IMR-90 (cell line): Measurements from ENCODE around the gene RSRC1. TPM values are rescaled to one million over a fixed set of nuclear protein-coding genes. Genes with fewer than 3 reads are reported as not detected.

Experiments used
- ATAC-seq: fragments of 200-7000 bp; cut with Tn5 transposase; 2 replicates; pipeline ENCODE4 v1.9.1; 2020; ENCODE audit warnings: low read depth, mild to moderate bottlenecking, moderate library complexity
- BruUV-seq: library from RNA; stranded (reverse); fragments of 400-500 nt; replicated peaks from 2 replicates; lab custom pipeline; 2021; lab: Mats Ljungman, UMichigan
- CTCF ChIA-PET: fragments of 300-600 bp; formaldehyde crosslinking; extraction: SDS; loops from one replicate; lab custom pipeline; 2021; ENCODE audit warnings: antibody characterized with exemption; lab: Yijun Ruan, JAX
- POLR2A ChIA-PET: fragments of 300-600 bp; sonication (Branson Sonifier 250); formaldehyde crosslinking; loops from one replicate; lab custom pipeline; 2022; ENCODE audit warnings: antibody characterized with exemption; ENCODE audit not compliant: unreplicated experiment; lab: Charles Lee
- DNase-seq: peaks from one replicate; pipeline ENCODE4 v3.0.0; 2013
- H2AFZ ChIP-seq: replicated peaks from 2 replicates; pipeline ENCODE3; 2013; ENCODE audit warnings: low read length, mild to moderate bottlenecking; ENCODE audit not compliant: poor library complexity
- H2AK5ac ChIP-seq: 2 replicates; pipeline ENCODE4 v1.6.1; 2013; ENCODE audit warnings: low read depth, low read length, inconsistent platforms
- H2AK9ac ChIP-seq: replicated peaks from 2 replicates; pipeline ENCODE3; 2013; ENCODE audit warnings: mild to moderate bottlenecking, low read depth, low read length, moderate library complexity; ENCODE audit not compliant: poor library complexity
- H2BK120ac ChIP-seq: 2 replicates; pipeline ENCODE4 v1.6.1; 2013; ENCODE audit warnings: low read depth, low read length, inconsistent platforms
- H2BK15ac ChIP-seq: 3 replicates; pipeline ENCODE4 v1.6.1; 2013; ENCODE audit warnings: low read depth, low read length, inconsistent platforms
- H2BK20ac ChIP-seq: 2 replicates; pipeline ENCODE4 v1.6.1; 2013; ENCODE audit warnings: low read depth, mild to moderate bottlenecking, inconsistent platforms, low read length, moderate library complexity
- H2BK5ac ChIP-seq: 2 replicates; pipeline ENCODE4 v1.6.1; 2013; ENCODE audit warnings: mild to moderate bottlenecking, low read depth, low read length, inconsistent platforms; ENCODE audit not compliant: poor library complexity, severe bottlenecking
- H3K14ac ChIP-seq: replicated peaks from 2 replicates; pipeline ENCODE4 v1.6.1; 2013; ENCODE audit warnings: low read depth, low read length, inconsistent platforms
- H3K18ac ChIP-seq: 2 replicates; pipeline ENCODE4 v1.6.1; 2013; ENCODE audit warnings: low read depth, low read length, control low read depth
- H3K23ac ChIP-seq: 2 replicates; pipeline ENCODE4 v1.6.1; 2013; ENCODE audit warnings: low read depth, low read length, inconsistent platforms
- H3K27ac ChIP-seq: 2 replicates; pipeline ENCODE4 v1.5.1; 2013; ENCODE audit warnings: mild to moderate bottlenecking, control low read depth, low read length; ENCODE audit not compliant: insufficient read depth
- H3K27me3 ChIP-seq: 2 replicates; pipeline ENCODE4 v1.6.1; 2013; ENCODE audit warnings: low read length; ENCODE audit not compliant: control insufficient read depth, insufficient read depth
- H3K36me3 ChIP-seq: 2 replicates; pipeline ENCODE4 v1.6.1; 2013; ENCODE audit warnings: low read length, mixed read lengths; ENCODE audit not compliant: control insufficient read depth, insufficient read depth
- H3K4ac ChIP-seq: 2 replicates; pipeline ENCODE4 v1.6.1; 2013; ENCODE audit warnings: low read depth, low read length, inconsistent platforms
- H3K4me1 ChIP-seq: 2 replicates; pipeline ENCODE4 v1.6.1; 2013; ENCODE audit warnings: low read length, mixed read lengths; ENCODE audit not compliant: control insufficient read depth, insufficient read depth
- H3K4me2 ChIP-seq: 2 replicates; pipeline ENCODE4 v1.6.1; 2013; ENCODE audit warnings: low read depth, mild to moderate bottlenecking, control low read depth, low read length, moderate library complexity
- H3K4me3 ChIP-seq: 2 replicates; pipeline ENCODE4 v1.5.1; 2013; ENCODE audit warnings: low read depth, mild to moderate bottlenecking, control low read depth, low read length, moderate library complexity; ENCODE audit not compliant: insufficient read depth
- H3K56ac ChIP-seq: 2 replicates; pipeline ENCODE4 v1.6.1; 2013; ENCODE audit warnings: low read length, inconsistent platforms; ENCODE audit not compliant: insufficient read depth; ENCODE audit errors: extremely low read depth
- H3K79me1 ChIP-seq, 2 experiments: 2 replicates each; pipeline ENCODE4 v1.6.1; 2013; ENCODE audit warnings: low read length in 2 of 2, inconsistent platforms in 1 of 2, low read depth in 1 of 2
- H3K9ac ChIP-seq: 2 replicates; pipeline ENCODE4 v1.6.1; 2013; ENCODE audit warnings: low read depth, low read length, control low read depth
- H3K9me1 ChIP-seq: 2 replicates; pipeline ENCODE4 v1.6.1; 2013; ENCODE audit warnings: low read length, inconsistent platforms; ENCODE audit not compliant: insufficient read depth
- H3K9me3 ChIP-seq: 2 replicates; pipeline ENCODE4 v1.6.1; 2013; ENCODE audit warnings: low read length; ENCODE audit not compliant: control insufficient read depth, insufficient read depth
- H4K20me1 ChIP-seq: 2 replicates; pipeline ENCODE4 v1.6.1; 2013; ENCODE audit warnings: low read length, inconsistent platforms; ENCODE audit not compliant: insufficient read depth
- H4K5ac ChIP-seq: 2 replicates; pipeline ENCODE4 v1.6.1; 2013; ENCODE audit warnings: mild to moderate bottlenecking, low read depth, low read length, control low read depth
- H4K8ac ChIP-seq, 2 experiments: 2 replicates each; pipeline ENCODE4 v1.6.1; 2013; ENCODE audit warnings: low read depth in 2 of 2, low read length in 2 of 2, control low read depth in 1 of 2, inconsistent platforms in 1 of 2
- H4K91ac ChIP-seq: 2 replicates; pipeline ENCODE4 v1.6.1; 2013; ENCODE audit warnings: low read depth, low read length, inconsistent platforms; ENCODE audit not compliant: insufficient read depth
- MAFK ChIP-seq: IDR thresholded peaks from 2 replicates; pipeline ENCODE4 v1.6.1; 2012; ENCODE audit warnings: low read depth, low read length, improper control_type of control experiment
- NFE2L2 ChIP-seq: fragments of 150-350 bp; IDR thresholded peaks from 2 replicates; pipeline ENCODE4 v1.6.1; 2016; ENCODE audit warnings: low read depth, mild to moderate bottlenecking, low read length
- SMC3 ChIP-seq: fragments of 150-350 bp; IDR thresholded peaks from 2 replicates; pipeline ENCODE4 v1.6.1; 2016; ENCODE audit warnings: low read depth, mild to moderate bottlenecking, antibody characterized with exemption, low read length, moderate library complexity
- WGBS, 2 experiments: methylation state at CpG; one replicate each; pipeline versions ENCODE4 v1.1.5 to v1.1.7; 2013; ENCODE audit warnings: missing lambda C conversion rate in 2 of 2; ENCODE audit not compliant: insufficient read length in 1 of 2; ENCODE audit errors: extremely low coverage in 2 of 2; 5-methylcytosine and 5-hydroxymethylcytosine counted together
- dilution Hi-C: fragments of 300-500 bp; cut with HindIII; formaldehyde crosslinking; loops from one replicate; pipeline ENCODE4 v1.14.3; 2018; ENCODE audit warnings: low sequenced_read_pairs; ENCODE audit not compliant: unreplicated experiment
- in situ Hi-C: fragments of 300-500 bp; cut with MboI; formaldehyde crosslinking; loops from 3 replicates; pipeline ENCODE4 v1.14.3; 2019; ENCODE audit warnings: low sequenced_read_pairs, inconsistent platforms, mixed read lengths
- intact Hi-C: fragments of 100-400 bp; cut with micrococcal nuclease; formaldehyde crosslinking; loops from 2 replicates; pipeline ENCODE4 v1.10.0; 2022
- polyA plus RNA-seq, 3 experiments: library from polyadenylated mRNA; depleted of rRNA; stranded (reverse); fragments of >200 nt; gene quantifications; 2 replicates each; pipeline ENCODE4 v1.2.3, GENCODE V29; 2012; ENCODE audit warnings: low replicate concordance in 1 of 3
- total RNA-seq: library from RNA; depleted of rRNA; stranded (reverse); fragments of >200 nt; gene quantifications from 2 replicates; pipeline ENCODE4 v1.2.3, GENCODE V29; 2012

The RSRC1 gene
- total and polyA plus RNA-seq, 2 of the 4 experiments (the other 2 are of a cell fraction), result 3.8 to 41.8 TPM

DNA sequence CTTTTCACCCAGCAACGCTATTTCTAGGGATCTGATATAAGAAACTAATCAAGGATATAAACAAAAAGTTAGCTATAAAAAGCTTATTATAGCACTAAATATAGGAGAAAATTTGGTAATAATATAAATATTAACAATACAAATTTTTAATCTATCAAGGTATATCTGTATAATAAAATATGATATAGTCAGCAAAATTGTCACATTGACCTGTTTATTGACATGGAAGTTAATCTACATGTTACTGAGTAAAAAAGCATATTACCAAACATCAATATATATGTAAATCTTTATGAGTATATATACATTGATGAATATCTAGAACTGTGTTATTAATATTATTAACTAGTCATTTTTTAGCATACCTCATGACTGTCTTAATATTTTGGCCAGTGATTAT lies 30.3 kb upstream of the RSRC1 start:
- no peaks in the 10 kb centered on the region for H3K36me3 ChIP-seq
- H3K9me3 ChIP-seq, result no peaks in the 10 kb centered on the region
- no peak overlapping the region for H2BK120ac ChIP-seq
- no peak overlapping the region for H2BK15ac ChIP-seq
- no peak overlapping the region for H3K4me2 ChIP-seq
- H3K4me1 ChIP-seq, result no peaks in the 10 kb centered on the region
- H4K8ac ChIP-seq, result no peak overlapping the region
- H3K27ac ChIP-seq, result no peak overlapping the region
- no peak overlapping the region for H2BK5ac ChIP-seq
- WGBS, 2 experiments, result no CpG with 5 or more reads among the region's 1 CpG
- no peak overlapping the region for H4K91ac ChIP-seq
- no peak overlapping the region for H2BK20ac ChIP-seq
- no peaks in the 10 kb centered on the region for H3K79me1 ChIP-seq
- no peak overlapping the region for H3K56ac ChIP-seq
- POLR2A ChIA-PET, result no interaction called here
- no peak overlapping the region for H4K5ac ChIP-seq
- intact Hi-C loops, result no loop called here
- H3K4ac ChIP-seq, result no peak overlapping the region
- BruUV-seq, result no TSS peak
- peaks cover 1% of the 10 kb centered on the region; the same call in 1 of the 2 replicates for H3K27me3 ChIP-seq
- no peak overlapping the region for H3K14ac ChIP-seq
- no peak overlapping the region for H2AK5ac ChIP-seq
- H3K4me3 ChIP-seq, result no peak overlapping the region
- H3K9ac ChIP-seq, result no peak overlapping the region
- CTCF ChIA-PET, result interaction anchor here (1.2 kb wide), 1 partner anchor 9 kb away, joined by 3 read pairs; no protein-coding TSS in a partner anchor
- H2AK9ac ChIP-seq, result no peak overlapping the region
- H3K9me1 ChIP-seq, result no peaks in the 10 kb centered on the region
- TF ChIP-seq MAFK (peak; percentile 79), NFE2L2 (no peak), SMC3 (no peak)
- ATAC-seq (no peak), DNase-seq (no peak)
- no peaks in the 10 kb centered on the region for H4K20me1 ChIP-seq
- no peak overlapping the region for H2AFZ ChIP-seq
- H3K23ac ChIP-seq, result no peak overlapping the region
- dilution Hi-C loops, result no loop called here
- no peak overlapping the region for H3K18ac ChIP-seq
- in situ Hi-C loops, result no loop called here
